ENCODE measurements around the gene MRPL40.

DNA sequence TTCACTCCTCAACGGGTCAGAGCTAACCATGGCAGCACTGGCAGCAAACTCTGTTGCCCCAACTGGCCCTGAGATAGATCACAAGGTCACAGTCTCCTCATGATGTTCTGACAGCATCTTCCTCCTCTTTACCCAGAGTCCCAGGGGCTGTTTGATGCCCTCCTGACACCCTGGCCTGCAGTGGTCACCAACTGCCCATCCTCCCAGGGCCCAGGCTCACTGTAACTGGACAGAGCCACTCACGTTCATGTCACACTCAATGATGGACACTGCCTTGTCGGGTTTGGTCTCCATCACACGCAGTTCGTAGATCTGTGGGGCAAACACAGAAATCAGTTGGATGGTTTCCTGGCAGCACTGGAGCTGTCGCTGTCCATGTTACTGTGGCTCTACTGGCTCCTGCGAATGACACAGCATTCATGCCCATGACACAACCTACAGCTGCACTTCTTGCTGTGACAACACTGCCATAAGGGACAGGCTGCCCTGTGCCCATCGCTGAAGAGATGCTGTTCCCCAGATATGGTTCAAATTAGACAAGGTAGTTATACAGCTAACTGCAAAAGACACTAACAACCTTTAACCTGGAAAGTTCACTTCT lies 25.6 kb downstream of the MRPL40 start:
- TF ChIP-seq, protein P1, sequence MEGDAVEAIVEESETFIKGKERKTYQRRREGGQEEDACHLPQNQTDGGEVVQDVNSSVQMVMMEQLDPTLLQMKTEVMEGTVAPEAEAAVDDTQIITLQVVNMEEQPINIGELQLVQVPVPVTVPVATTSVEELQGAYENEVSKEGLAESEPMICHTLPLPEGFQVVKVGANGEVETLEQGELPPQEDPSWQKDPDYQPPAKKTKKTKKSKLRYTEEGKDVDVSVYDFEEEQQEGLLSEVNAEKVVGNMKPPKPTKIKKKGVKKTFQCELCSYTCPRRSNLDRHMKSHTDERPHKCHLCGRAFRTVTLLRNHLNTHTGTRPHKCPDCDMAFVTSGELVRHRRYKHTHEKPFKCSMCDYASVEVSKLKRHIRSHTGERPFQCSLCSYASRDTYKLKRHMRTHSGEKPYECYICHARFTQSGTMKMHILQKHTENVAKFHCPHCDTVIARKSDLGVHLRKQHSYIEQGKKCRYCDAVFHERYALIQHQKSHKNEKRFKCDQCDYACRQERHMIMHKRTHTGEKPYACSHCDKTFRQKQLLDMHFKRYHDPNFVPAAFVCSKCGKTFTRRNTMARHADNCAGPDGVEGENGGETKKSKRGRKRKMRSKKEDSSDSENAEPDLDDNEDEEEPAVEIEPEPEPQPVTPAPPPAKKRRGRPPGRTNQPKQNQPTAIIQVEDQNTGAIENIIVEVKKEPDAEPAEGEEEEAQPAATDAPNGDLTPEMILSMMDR (IDR thresholded peaks at IDR 0.05), result no peak
- TF ChIP-seq POLR2A (IDR thresholded peaks at IDR 0.05), result no peak

Data from vagina (tissue), 2 donors.